ENCODE results near the gene BET1. TPM values are rescaled to one million over a fixed set of nuclear protein-coding genes. Genes with fewer than 3 reads are reported as not detected.
A peak's percentile ranks its signal among the peaks of the same experiment; 100 is the strongest.

BET1 gene
- total RNA-seq, 1 experiment from 2014 or later = 12.1 TPM

DNA sequence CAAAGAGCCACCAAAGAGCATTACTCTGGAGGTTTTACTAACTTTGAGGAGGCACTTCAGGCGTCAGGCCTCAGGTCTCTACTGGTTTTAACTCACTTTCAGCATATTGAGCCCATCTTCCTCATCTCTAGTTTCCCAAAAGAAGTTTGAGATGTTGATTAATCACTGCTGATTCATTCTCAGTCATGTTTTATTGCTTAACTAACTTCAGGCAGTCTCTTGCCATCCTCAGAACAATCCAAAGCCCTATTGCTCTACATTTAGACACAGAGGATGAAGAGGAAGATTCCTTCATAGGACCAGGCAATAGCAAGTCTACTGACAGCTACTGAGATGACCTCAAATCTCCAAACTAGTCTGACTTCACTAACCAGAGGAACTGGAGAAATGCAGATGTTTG lies 39.1 kb upstream of the BET1 start:
- intact Hi-C loops (cut with micrococcal nuclease) = no loop called here
- Histone ChIP-seq H3K79me2 (ENCODE audit: low read length) (no peaks in the 10 kb centered on the region), H3K36me3 (ENCODE audit: low read depth, low read length) (no peaks in the 10 kb centered on the region), H4K20me1 (ENCODE audit: low read length) (no peaks in the 10 kb centered on the region), H3K9me3 (ENCODE audit: low read length) (no peaks in the 10 kb centered on the region), H3K9me2 (replicated peaks; ENCODE audit: low read length) (no peaks in the 10 kb centered on the region), H3K4me1 (ENCODE audit: insufficient read depth, low read length) (peaks cover 12% of the 10 kb centered on the region), H3K9ac (ENCODE audit: low read length) (no peak overlapping the region), H3F3A (ENCODE audit: low read length, unreplicated experiment) (no peaks in the 10 kb centered on the region), H3K4me3 (ENCODE audit: low read length) (no peak overlapping the region), H3K27ac (ENCODE audit: low read length) (no peak overlapping the region), H2AFZ (ENCODE audit: low read length) (no peak overlapping the region), H3K27me3 (ENCODE audit: low read length) (peaks cover 9% of the 10 kb centered on the region), H3K4me2 (ENCODE audit: low read length) (no peak overlapping the region)
- CTCF ChIA-PET = no interaction called here
- TF ChIP-seq, protein P1, sequence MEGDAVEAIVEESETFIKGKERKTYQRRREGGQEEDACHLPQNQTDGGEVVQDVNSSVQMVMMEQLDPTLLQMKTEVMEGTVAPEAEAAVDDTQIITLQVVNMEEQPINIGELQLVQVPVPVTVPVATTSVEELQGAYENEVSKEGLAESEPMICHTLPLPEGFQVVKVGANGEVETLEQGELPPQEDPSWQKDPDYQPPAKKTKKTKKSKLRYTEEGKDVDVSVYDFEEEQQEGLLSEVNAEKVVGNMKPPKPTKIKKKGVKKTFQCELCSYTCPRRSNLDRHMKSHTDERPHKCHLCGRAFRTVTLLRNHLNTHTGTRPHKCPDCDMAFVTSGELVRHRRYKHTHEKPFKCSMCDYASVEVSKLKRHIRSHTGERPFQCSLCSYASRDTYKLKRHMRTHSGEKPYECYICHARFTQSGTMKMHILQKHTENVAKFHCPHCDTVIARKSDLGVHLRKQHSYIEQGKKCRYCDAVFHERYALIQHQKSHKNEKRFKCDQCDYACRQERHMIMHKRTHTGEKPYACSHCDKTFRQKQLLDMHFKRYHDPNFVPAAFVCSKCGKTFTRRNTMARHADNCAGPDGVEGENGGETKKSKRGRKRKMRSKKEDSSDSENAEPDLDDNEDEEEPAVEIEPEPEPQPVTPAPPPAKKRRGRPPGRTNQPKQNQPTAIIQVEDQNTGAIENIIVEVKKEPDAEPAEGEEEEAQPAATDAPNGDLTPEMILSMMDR (conservative IDR thresholded peaks at IDR 0.05; ENCODE audit: low read depth, low read length) = no peak
- TF ChIP-seq EZH2 (IDR thresholded peaks at IDR 0.05; ENCODE audit: low read length, unreplicated experiment) (no peak), EZH2phosphoT487 (IDR thresholded peaks at IDR 0.05; ENCODE audit: borderline replicate concordance, low read length) (no peak)
- ATAC-seq = peak; percentile 96
- POLR2A ChIA-PET (ENCODE audit: unreplicated experiment) = no interaction called here
- BruUV-seq (replicated peaks) = no TSS peak
- DNase-seq = peak; percentile 82

DNA sequence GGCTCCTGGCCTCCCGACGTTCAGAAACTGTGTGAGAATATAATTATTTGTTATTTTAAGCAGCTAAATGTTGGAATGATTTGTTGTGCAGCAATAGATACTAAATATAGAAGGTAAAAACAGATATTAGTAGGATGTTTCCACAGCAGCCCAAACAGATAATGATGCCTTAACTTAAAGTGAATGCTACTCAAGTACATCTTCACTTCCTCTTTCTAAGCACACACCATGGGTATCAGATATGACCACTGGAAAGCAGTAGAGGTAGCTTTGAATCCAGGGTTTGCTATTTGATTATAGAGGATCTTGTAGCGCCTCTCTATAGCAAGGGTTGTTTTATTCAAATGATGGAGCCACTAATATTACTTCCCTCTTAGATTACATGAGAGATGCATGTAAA lies 38.2 kb upstream of the BET1 start:
- no peaks in the 10 kb centered on the region for H3K79me2 ChIP-seq (ENCODE audit: low read length)
- no peaks in the 10 kb centered on the region for H4K20me1 ChIP-seq (ENCODE audit: low read length)
- intact Hi-C loops (cut with micrococcal nuclease) = no loop called here
- TF ChIP-seq, protein P1 (conservative IDR thresholded peaks at IDR 0.05; ENCODE audit: low read depth, low read length) = no peak
- TF ChIP-seq EZH2phosphoT487 (IDR thresholded peaks at IDR 0.05; ENCODE audit: borderline replicate concordance, low read length) = no peak
- TF ChIP-seq EZH2 (IDR thresholded peaks at IDR 0.05; ENCODE audit: low read length, unreplicated experiment) = no peak
- peaks cover 12% of the 10 kb centered on the region for H3K4me1 ChIP-seq (ENCODE audit: insufficient read depth, low read length)
- ATAC-seq (no peak), DNase-seq (no peak)
- H3K9ac ChIP-seq (ENCODE audit: low read length) = no peak overlapping the region
- peaks cover 18% of the 10 kb centered on the region for H3K27me3 ChIP-seq (ENCODE audit: low read length)
- H2AFZ ChIP-seq (ENCODE audit: low read length) = no peak overlapping the region
- no peaks in the 10 kb centered on the region for H3K9me2 ChIP-seq (replicated peaks; ENCODE audit: low read length)
- no peaks in the 10 kb centered on the region for H3K36me3 ChIP-seq (ENCODE audit: low read depth, low read length)
- no peaks in the 10 kb centered on the region for H3F3A ChIP-seq (ENCODE audit: low read length, unreplicated experiment)
- CTCF ChIA-PET = no interaction called here
- POLR2A ChIA-PET (ENCODE audit: unreplicated experiment) = no interaction called here
- no peak overlapping the region for H3K4me2 ChIP-seq (ENCODE audit: low read length)
- H3K4me3 ChIP-seq (ENCODE audit: low read length) = no peak overlapping the region
- H3K9me3 ChIP-seq (ENCODE audit: low read length) = no peaks in the 10 kb centered on the region
- no peak overlapping the region for H3K27ac ChIP-seq (ENCODE audit: low read length)
- BruUV-seq (replicated peaks) = no TSS peak

DNA sequence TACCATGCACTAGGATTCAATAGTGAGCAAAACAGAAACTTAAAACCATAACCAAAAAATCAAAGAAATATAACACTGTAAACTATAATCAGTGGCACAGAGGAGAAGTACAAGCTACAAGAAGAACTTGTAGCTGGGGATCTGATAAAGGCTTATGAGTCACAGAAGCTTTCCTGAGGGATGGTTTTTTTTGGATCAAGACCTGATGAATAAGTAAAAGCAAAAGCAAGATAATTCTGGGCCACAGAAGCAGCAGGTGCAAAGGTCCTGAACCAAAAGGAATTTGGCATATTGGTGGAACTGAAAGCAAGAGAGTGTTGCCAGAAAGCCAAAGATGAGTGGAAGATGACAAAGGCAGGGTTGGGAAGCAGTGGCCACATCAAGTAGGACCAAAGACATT lies 37.4 kb upstream of the BET1 start:
- no peaks in the 10 kb centered on the region for H3F3A ChIP-seq (ENCODE audit: low read length, unreplicated experiment)
- ChIA-PET POLR2A (ENCODE audit: unreplicated experiment) (no interaction called here), CTCF (no interaction called here)
- H4K20me1 ChIP-seq (ENCODE audit: low read length) = no peaks in the 10 kb centered on the region
- intact Hi-C loops (cut with micrococcal nuclease) = no loop called here
- H3K9me3 ChIP-seq (ENCODE audit: low read length) = no peaks in the 10 kb centered on the region
- H2AFZ ChIP-seq (ENCODE audit: low read length) = no peak overlapping the region
- no peak overlapping the region for H3K9ac ChIP-seq (ENCODE audit: low read length)
- H3K79me2 ChIP-seq (ENCODE audit: low read length) = no peaks in the 10 kb centered on the region
- H3K27ac ChIP-seq (ENCODE audit: low read length) = no peak overlapping the region
- no peak overlapping the region for H3K4me3 ChIP-seq (ENCODE audit: low read length)
- peaks cover 25% of the 10 kb centered on the region for H3K27me3 ChIP-seq (ENCODE audit: low read length)
- no peak for TF ChIP-seq EZH2 (IDR thresholded peaks at IDR 0.05; ENCODE audit: low read length, unreplicated experiment)
- TF ChIP-seq, protein P1 (conservative IDR thresholded peaks at IDR 0.05; ENCODE audit: low read depth, low read length) = no peak
- TF ChIP-seq EZH2phosphoT487 (IDR thresholded peaks at IDR 0.05; ENCODE audit: borderline replicate concordance, low read length) = no peak
- H3K9me2 ChIP-seq (replicated peaks; ENCODE audit: low read length) = no peaks in the 10 kb centered on the region
- peak; percentile 42 for DNase-seq
- H3K4me1 ChIP-seq (ENCODE audit: insufficient read depth, low read length) = peaks cover 12% of the 10 kb centered on the region
- H3K4me2 ChIP-seq (ENCODE audit: low read length) = no peak overlapping the region
- no peak for ATAC-seq
- no TSS peak for BruUV-seq (replicated peaks)
- H3K36me3 ChIP-seq (ENCODE audit: low read depth, low read length) = no peaks in the 10 kb centered on the region
